Rectal smooth muscle tissue (tissue), 1 donor: ENCODE results near the gene SPATA3.

Experiments used
- H3K27ac ChIP-seq: one replicate; pipeline ENCODE4 v1.7.0; 2013; ENCODE audit warnings: low read depth, low read length, inconsistent platforms
- H3K27me3 ChIP-seq: one replicate; pipeline ENCODE4 v1.7.0; 2013; ENCODE audit warnings: low read length; ENCODE audit not compliant: control insufficient read depth, insufficient read depth
- H3K36me3 ChIP-seq: one replicate; pipeline ENCODE4 v1.7.0; 2013; ENCODE audit warnings: low read length; ENCODE audit not compliant: control insufficient read depth, insufficient read depth
- H3K4me1 ChIP-seq: one replicate; pipeline ENCODE4 v1.7.0; 2013; ENCODE audit warnings: low read length; ENCODE audit not compliant: control insufficient read depth, insufficient read depth
- H3K4me3 ChIP-seq: one replicate; pipeline ENCODE4 v1.7.0; 2013; ENCODE audit warnings: low read length
- H3K9ac ChIP-seq: one replicate; pipeline ENCODE4 v1.7.0; 2013; ENCODE audit warnings: low read length

Gene SPATA3

DNA sequence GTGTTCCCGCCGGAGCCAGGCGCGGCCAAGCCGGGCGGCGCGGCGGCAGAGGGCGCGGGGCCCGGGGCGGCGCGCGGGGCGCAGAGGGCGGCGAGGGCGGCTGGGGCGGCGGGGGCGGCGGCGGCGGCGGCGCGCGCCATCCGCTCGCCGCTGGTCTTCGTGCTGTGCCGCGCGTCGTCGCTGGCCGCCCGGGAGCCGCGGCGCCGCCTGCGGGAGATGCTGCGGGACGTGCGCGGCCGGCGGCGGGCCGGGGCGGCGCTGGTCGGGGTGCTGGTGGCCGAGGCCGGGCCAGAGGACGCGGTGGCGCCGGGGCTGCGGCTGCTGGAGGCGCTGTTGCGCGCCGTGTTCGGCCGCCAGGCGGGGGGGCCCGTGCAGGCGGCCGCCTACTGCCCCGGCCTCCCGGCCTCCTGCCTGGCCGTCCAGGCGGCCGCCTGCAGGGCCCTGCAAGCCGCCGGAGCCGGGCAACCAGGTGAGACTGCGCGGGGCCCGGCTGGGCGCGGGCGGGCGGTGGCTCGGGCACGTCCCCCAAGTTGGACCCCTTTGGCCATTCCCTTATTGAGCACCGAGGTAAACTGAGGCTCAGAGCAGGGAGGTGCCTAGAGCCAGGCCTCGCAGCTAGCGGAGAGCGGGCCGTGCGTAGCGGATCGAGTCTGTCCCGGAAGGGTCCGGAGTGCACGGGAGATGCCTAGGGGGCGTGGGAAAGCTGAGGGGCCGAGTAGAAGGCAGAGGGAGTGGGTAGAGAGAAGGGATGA is 42.0 kb downstream of the SPATA3 start:
- Histone ChIP-seq H3K27ac (no peak overlapping the region), H3K9ac (no peak overlapping the region), H3K4me3 (peak overlapping the region; percentile 61), H3K36me3 (no peaks in the 10 kb centered on the region), H3K27me3 (peaks cover 10% of the 10 kb centered on the region), H3K4me1 (no peaks in the 10 kb centered on the region)

DNA sequence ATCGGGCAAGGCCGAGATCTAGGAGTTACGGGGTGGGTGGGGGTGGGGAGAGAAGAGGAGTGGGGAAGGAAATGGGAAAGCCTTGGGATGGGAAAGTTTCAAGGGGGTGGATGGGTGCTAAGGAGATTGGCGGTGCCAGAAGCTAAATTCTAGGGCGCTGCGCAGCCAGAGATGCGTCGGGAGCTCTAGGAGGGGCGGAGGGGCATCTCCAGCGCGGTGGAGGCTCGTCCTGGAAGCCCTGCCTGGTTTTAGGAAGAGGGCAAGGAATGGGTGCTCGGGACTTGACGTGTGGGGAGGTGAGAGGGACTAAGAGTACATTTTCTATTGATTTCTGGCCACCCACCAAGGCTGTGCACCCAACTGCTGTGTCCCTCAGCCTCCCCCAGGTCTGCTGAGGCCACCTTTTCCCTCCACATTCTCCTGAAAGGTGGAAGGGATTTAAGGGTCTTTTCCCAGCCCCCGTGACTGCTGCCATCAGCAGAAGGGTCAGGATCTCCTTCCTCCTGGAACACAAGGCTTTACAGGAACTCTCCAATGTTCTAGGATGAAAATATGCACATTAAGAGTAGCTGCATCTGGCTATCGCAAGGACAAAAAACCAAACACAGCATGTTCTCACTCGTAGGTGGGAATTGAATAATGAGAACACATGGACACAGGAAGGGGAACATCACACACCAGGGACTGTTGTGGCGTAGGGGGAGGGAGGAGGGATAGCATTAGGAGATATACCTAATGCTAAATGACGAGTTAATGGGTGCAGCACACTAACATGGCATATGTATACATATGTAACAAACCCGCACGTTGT is 42.8 kb downstream of the SPATA3 start:
- no peaks in the 10 kb centered on the region for H3K4me1 ChIP-seq
- no peaks in the 10 kb centered on the region for H3K36me3 ChIP-seq
- no peak overlapping the region for H3K27ac ChIP-seq
- H3K27me3 ChIP-seq, result peaks cover 10% of the 10 kb centered on the region
- H3K4me3 ChIP-seq, result peak overlapping the region; percentile 61
- H3K9ac ChIP-seq, result no peak overlapping the region

DNA sequence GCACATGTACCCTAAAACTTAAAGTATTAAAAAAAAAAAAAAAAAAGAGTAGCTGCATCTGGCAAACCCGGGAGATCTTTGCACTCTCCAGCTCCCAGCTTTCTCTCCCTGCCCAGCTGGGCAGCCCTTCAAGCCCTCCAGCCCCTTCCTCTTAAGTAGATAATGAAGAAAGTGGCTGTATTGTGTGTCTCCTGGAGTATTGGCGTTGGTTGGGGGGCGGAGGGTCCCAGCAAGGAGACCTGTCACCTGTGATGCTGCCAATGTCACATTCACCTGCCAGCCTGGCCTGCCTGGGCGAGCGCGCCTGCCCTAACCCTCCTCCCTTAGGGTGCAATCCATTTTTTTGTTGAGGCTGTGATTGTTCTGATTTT is 43.4 kb downstream of the SPATA3 start:
- H3K4me3 ChIP-seq, result no peak overlapping the region

DNA sequence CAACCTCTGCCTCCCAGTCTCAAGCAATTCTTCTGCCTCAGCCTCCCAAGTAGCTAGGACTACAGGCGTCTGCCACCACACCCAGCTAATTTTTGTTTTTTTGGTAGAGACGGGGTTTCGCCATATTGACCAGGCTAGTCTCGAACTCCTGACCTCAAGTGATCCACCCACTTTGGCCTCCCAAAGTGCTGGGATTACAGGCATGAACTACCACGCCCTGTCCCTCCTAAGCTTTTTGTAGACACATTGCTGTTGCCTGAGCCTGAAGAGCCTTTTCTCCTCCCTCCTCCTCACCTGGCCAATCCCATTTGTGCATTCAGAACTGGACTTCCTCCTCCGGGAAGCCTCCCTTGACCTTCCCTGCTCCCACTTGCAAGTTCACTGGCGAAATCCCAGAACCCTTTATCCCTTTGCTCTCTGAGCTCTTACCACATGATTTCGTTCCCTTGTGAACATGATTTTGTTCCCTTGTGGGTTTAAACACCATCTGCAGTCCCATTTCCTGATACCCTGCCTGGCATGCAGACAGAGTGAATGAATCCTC is 44.0 kb downstream of the SPATA3 start:
- Histone ChIP-seq H3K9ac (no peak overlapping the region), H3K36me3 (no peaks in the 10 kb centered on the region), H3K27ac (no peak overlapping the region), H3K4me3 (no peak overlapping the region), H3K27me3 (peaks cover 10% of the 10 kb centered on the region), H3K4me1 (no peaks in the 10 kb centered on the region)

More for the DNA sequence above, 43.4 kb downstream of the SPATA3 start:
- no peak overlapping the region for H3K27ac ChIP-seq
- no peaks in the 10 kb centered on the region for H3K4me1 ChIP-seq
- H3K9ac ChIP-seq, result no peak overlapping the region
- peaks cover 10% of the 10 kb centered on the region for H3K27me3 ChIP-seq
- no peaks in the 10 kb centered on the region for H3K36me3 ChIP-seq

DNA sequence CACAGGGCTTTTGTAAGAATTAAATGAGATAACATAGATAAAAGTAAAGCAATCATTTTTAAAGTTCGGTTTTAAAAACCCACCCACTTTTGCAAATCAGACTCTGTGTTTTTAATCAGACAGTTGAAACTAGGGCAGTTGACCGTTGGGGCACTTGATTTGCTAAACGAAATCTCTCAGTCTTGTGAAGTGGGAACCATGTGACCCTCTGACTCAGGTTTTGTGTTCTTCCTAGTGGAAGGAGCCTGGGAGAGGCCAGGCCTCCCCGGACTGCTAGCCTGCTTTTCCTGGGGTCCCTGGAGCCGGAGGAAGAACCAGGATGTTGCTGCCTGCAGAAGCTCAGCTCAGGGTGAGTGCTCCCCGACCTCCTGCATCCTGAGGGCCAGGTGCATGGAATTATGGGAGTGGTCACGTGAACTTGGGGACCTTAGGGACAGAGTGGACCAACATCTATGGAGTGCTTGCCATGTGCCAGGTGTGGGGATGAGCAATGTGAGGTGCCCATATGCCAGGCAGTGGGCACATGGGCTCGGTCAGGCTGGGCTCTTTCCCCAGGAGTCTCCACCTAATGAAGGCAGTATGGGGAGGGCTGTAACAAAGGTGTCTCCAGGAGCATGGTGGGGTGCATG is 45.3 kb downstream of the SPATA3 start:
- Histone ChIP-seq H3K4me3 (no peak overlapping the region), H3K27ac (no peak overlapping the region), H3K27me3 (peaks cover 8% of the 10 kb centered on the region), H3K4me1 (no peaks in the 10 kb centered on the region), H3K36me3 (no peaks in the 10 kb centered on the region), H3K9ac (no peak overlapping the region)

DNA sequence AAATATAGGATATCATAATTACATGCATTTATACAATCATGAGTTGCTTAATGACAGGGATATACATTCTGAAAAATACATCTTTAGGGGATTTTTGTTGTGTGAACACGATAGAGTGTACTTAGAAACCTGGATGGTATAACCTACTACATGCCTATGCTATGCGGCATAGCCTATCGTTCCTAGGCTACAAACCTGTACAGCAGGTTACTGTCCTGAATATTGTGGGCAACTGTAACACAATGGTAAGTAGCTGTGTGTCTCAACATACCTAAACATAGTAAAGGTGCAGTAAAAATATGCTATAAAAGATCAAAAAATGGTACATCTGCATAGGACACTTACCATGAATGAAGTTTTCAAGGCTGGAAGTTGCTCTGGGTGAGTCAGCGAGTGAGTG is 47.9 kb downstream of the SPATA3 start:
- Histone ChIP-seq H3K9ac (no peak overlapping the region), H3K4me1 (no peaks in the 10 kb centered on the region), H3K27ac (no peak overlapping the region), H3K36me3 (no peaks in the 10 kb centered on the region), H3K4me3 (no peak overlapping the region), H3K27me3 (peaks cover 2% of the 10 kb centered on the region)

DNA sequence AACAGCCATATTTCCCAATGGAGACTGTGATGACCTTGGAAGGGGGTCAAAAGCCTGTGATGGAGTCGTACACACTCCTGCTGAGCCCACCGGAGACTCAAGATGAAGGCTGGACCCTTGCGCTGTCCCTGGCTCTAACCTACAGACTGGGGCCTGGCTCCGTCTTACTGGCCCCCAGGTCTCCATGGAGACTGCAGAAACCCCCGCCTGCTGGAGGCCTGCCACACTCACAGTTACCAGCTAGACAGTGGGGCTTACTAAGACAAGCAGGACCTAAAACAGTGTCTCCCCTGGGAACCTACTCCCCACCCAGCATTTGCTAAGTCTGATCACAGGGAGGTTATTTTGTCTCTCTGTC is 51.0 kb downstream of the SPATA3 start:
- H3K4me3 ChIP-seq, result no peak overlapping the region
- H3K4me1 ChIP-seq, result no peaks in the 10 kb centered on the region
- H3K9ac ChIP-seq, result no peak overlapping the region
- H3K36me3 ChIP-seq, result no peaks in the 10 kb centered on the region
- H3K27ac ChIP-seq, result no peak overlapping the region
- no peaks in the 10 kb centered on the region for H3K27me3 ChIP-seq

DNA sequence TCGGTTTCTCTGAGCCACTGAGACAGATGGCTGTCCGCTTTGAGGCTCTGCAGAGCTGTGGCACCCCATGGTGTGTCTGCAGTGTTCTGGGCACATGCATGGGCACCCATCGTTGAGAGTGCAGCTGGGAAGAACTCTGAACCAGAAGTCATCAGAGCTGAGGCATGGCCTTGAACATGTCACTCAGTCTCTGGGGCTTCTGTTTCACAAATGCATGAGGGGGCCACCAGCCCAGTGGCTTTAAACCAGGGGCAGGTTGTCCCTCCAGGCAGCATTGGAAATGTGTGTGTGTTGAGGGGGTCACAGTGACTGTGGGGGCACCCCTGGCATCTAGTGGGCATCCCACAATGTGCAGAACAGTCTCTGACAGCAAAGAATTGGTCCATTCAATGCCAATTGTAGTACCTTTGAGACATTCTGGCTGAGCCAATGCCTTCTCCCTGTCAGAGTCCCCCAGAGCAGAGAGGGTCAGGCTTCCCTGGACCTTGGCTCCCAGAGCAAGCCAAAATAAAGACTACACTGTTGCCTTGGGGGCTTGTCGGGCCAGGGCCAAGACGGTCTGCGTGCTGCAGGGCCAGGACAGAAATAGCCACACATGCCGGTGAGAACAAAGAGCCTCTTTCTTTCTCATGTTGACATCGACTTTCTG is 51.5 kb downstream of the SPATA3 start:
- H3K27ac ChIP-seq, result no peak overlapping the region
- peaks cover 2% of the 10 kb centered on the region for H3K4me1 ChIP-seq
- no peaks in the 10 kb centered on the region for H3K27me3 ChIP-seq
- H3K36me3 ChIP-seq, result no peaks in the 10 kb centered on the region
- no peak overlapping the region for H3K4me3 ChIP-seq
- no peak overlapping the region for H3K9ac ChIP-seq

DNA sequence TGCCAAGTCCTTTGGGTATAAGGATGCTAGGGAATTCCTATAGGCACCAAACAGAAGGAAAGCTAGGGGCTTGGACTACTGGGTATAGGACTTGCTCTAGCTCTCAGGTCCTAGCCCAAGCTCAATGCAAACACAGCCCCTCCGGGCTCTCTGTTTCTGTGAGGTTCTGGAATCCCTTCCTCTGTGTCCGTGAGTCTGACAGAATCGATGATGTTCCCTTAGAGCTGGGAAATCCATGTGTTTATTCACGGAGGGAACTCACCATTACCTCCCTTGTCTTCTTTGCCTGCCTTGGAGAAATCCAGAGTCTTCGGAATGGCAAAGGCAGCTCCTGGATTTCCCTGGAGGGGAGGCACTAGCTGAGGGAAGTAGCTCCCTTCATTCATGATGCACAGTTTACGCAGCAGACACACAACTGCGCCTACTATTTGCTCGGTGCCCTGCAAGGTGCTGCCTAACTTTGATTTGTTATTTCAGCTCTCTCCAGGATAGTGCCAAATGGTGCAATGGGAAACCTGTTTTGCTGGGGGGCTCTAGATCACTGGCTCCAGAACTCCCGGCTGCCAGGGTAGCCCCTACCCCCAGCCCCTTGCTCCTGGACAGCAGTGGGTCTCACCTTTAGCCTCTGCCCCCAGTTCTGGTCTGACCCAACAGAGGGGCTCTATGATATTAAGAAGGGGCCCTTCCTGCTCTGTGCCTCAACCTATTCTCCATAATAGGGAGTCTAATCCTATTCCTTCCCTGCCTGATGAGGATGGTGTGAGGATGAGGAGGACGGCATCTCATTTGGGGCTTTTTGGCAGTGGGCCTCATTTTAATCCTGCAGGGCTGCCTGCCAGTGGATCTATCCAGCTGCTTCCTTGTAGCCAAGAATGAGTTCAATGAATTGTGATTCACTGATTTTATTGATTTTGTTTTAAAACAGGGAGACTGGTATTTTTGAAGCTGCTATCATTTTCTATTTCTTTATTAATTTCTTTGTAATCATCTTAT is 52.3 kb downstream of the SPATA3 start:
- Histone ChIP-seq H3K4me1 (peaks cover 4% of the 10 kb centered on the region), H3K4me3 (no peak overlapping the region), H3K27ac (no peak overlapping the region), H3K9ac (no peak overlapping the region), H3K27me3 (no peaks in the 10 kb centered on the region), H3K36me3 (no peaks in the 10 kb centered on the region)

DNA sequence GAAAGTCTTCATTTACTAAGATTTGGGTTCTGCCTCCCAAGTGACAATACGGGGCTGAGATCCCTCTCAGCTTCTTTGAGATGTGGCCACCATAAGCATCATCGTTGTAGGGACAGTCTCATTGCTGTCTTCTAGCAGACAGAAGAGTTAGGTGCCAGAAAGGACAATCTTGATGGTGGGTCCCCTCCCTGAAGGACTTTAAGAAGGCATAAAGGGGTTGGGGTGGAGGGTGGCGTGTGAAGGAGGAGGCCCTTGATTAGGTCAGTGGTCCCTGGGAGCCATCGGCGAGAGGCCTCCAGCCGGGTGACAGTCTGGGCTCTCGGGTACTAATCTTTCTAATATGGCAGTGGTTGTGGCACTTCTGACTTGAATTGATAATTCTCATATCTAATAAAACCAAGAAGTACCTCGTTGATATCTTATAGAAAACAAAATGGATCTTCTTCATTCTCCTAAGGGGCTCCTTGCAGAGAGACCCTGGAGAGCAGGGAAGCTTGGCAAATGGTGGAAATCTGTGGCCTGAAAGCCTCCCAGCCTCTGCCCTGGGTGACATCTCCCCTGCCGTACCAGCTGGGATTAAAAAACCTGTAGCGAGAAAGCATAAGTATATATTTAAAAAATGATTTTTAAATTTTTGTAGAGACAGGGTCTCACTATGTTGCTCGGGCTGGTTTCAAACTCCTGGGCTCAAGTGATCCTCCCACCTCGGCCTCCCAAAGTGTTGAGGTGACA is 53.5 kb downstream of the SPATA3 start:
- Histone ChIP-seq H3K27ac (no peak overlapping the region), H3K27me3 (no peaks in the 10 kb centered on the region), H3K9ac (no peak overlapping the region), H3K4me3 (no peak overlapping the region), H3K36me3 (no peaks in the 10 kb centered on the region), H3K4me1 (peaks cover 4% of the 10 kb centered on the region)
